Daoy (cell line): ENCODE measurements around the gene PIEZO1. TPM values are rescaled to one million over a fixed set of nuclear protein-coding genes. Genes with fewer than 3 reads are reported as not detected.
A peak's percentile ranks its signal among the peaks of the same experiment; 100 is the strongest.
"Not testable (repeated sequence)": the region's sequence is repeated elsewhere in the genome, so short reads cannot be mapped to it uniquely, and the experiment has no call there.

ENCODE experiments used
- DNase-seq: peaks from one replicate; pipeline ENCODE4 v3.0.0-alpha.2; 2015; ENCODE audit warnings: low read depth
- total RNA-seq: library from RNA; depleted of rRNA; stranded (reverse); fragments of >200 nt; shearing (Covaris generic); gene quantifications from 2 replicates; pipeline ENCODE4 v1.2.3, GENCODE V29; 2014

PIEZO1 gene
- total RNA-seq, 1 experiment from 2014 or later: 62.9 TPM

GRCh38 chr16:88781140-88782077 is 3.6 kb downstream of the PIEZO1 start:
- no peak for DNase-seq

- DNase-seq: no peak
These were observed 4.6 kb downstream of the PIEZO1 start for GRCh38 chr16:88780142-88781062.

- no peak for DNase-seq
These were observed 5.4 kb downstream of the PIEZO1 start for GRCh38 chr16:88779406-88780141.

DNA sequence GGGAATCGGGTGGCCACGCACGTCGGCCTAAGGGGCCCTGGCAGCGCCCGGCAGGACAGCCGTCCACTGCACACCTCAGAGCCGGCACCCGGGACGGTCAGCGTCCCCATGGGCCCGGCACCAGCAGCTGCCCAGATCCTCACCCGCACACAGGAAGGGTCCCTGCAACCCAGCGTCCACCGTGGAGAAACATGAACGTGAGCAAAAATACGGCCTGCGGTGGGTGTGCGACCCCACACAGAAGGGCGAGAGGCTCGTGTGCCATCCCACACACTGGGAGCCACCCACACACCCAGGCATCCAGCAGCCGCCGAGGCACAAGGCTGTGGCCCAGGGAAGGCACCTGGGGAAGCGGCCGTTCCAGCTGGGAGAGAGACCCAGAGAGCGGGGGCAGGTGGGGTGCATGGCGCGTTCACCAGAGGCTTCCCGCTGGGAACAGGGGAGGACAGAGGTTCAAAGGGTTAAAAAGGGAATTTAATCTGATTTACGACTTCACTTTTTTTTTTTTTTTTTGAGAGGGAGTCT is 6.4 kb downstream of the PIEZO1 start:
- no peak for DNase-seq

DNA sequence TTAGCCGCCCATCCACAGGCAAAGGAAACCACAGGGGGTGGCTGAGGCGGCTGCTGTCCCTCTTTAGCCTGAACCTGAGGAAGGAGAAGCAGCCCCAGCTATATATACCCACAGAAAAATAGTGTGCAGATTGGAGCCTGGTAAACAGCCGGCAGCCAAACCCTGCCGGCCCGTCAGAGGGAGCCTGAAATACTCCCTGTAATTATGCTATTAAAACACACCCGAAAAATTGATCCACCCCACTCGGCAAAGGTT is 6.8 kb downstream of the PIEZO1 start:
- no peak for DNase-seq

DNA sequence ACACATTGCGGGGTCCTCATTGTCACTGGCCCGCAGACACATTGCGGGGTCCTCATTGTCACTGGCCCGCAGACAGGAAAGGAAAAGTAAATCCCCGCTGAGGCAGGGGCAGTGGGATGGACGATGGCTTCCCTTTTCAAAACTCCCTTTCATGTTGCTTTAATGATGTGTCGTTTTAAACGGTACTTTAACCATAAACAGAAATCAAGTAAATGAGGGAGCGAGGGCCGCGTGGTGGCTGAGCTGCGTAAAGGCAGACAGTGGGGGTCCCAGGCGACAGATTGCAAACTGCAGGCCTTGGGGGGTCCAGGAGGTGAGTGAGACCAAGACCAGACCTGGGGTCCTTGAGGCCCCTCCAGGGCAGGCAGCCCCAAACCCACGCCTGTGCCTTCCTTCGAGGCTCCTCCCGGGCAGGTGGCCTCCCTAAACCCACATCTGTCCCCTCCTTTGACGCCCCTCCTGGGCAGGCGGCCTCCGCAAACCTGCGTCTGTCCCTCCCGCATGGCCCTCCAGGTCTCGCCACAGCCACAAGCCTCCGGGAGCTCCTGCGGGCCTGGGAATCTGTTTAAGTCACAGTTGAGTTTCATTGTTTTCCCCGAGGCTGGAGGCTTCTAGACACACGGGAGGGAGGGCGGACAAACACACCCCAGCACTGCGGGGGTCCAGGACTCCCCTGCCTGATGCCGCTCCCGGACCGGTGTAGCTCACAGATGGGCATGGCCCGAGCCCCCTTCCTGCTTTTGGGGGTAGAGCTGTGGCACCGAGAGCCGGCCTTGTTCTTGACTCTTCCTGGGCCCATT is 7.3 kb downstream of the PIEZO1 start:
- DNase-seq: no peak

DNA sequence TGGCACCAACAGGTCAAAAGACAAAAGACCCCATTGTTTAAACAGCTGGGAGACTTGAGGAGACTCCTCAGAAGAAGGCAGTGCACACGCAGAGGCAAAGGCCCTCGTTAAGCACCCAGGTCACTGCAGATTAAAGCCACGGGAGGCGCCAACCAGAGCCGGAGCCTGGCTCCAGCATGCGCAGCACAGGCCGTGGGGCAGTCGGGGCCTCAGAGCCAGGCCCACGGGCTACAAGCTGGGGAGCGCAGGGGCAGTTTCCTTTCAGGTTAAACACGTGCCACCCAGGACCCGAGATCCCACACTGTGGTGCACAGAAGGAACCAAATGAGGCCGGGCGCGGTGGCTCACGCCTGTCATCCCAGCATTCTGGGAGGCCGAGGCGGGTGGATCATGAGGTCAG is 9.2 kb downstream of the PIEZO1 start:
- DNase-seq: no peak

DNA sequence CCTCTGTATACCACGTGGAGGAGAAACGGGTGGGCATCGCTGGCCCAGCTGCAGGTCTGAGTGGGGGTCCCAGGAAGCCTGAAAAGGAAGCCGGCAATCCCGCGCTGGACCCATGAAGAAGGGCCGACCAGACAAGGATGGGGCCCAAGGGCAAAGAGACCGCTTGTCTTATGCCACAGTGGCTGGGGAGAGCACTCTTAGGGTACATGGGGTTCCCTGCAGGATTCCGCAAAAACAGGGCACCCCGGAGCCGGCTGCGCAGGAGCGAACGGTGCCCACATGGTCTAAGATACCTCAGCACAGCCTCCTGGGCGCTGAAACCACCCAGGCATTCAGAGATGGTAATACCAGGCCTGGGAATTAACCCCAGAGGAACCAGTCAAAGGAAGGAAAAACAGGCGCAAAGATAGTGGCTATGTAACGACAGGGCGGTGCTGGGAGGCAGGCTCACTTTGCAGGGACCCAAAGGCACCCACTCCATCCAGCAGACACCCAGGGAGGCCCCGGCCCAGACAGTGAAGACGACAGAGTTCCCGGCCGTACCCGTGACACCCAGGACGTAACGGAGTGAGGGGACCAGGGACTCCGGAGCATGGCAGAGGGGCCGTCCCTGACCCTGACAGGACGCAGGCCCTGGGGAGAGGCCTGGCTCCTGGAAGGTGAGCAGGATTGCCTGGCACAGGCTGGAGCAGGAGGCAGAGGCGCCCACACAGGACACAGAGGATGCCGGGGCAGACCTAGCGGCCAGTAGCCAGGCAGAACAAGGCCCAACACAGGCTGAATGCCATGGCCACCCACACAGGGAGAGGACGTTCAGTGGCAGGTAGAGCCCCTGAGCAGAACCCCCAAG is 10.3 kb downstream of the PIEZO1 start:
- DNase-seq: no peak

DNA sequence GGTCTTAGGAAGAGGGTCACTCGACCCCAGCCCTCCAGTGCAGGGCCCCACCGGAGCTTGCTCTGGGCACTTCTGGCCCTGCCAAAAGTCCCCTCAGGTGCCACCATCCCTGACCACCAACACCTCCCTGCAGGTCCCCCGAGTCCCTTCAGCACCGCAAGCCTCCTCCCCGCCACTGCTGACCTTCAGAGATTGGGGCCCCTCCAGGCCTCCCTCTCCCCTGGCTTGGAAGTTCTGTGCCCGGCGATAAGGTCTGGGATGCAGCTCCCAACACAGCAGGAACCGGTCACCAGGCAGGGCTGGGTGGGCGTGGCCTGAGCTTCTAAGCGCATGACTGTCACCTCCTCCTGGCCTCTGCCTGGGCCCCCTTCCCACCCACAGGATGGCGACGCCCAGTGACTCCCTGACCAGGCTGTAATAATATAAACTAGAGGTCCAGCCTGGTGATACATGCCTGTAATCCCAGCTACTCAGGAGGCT is 11.2 kb downstream of the PIEZO1 start:
- DNase-seq: peak; percentile 89

- peak; percentile 89 for DNase-seq
These were observed 11.9 kb downstream of the PIEZO1 start for GRCh38 chr16:88772871-88773811.

DNA sequence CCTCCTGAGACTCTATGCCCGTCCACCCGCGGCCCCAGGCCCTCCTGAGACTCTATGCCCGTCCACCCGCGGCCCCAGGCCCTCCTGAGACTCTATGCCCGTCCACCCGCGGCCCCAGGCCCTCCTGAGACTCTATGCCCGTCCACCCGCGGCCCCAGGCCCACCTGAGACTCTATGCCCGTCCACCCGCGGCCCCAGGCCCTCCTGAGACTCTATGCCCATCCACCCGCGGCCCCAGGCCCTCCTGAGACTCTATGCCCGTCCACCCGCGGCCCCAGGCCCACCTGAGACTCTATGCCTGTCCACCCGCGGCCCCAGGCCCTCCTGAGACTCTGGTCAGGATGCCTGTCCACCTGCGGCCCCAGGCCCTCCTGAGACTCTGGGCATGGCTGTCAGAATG is 13.2 kb downstream of the PIEZO1 start:
- not testable (repeated sequence) for DNase-seq

- no peak for DNase-seq
These were observed 13.7 kb downstream of the PIEZO1 start for GRCh38 chr16:88771294-88771772.

- DNase-seq: peak; percentile 95
These were observed 14.3 kb downstream of the PIEZO1 start for GRCh38 chr16:88770461-88771293.

- DNase-seq: peak; percentile 64
These were observed 15.2 kb downstream of the PIEZO1 start for GRCh38 chr16:88769617-88770460.

DNA sequence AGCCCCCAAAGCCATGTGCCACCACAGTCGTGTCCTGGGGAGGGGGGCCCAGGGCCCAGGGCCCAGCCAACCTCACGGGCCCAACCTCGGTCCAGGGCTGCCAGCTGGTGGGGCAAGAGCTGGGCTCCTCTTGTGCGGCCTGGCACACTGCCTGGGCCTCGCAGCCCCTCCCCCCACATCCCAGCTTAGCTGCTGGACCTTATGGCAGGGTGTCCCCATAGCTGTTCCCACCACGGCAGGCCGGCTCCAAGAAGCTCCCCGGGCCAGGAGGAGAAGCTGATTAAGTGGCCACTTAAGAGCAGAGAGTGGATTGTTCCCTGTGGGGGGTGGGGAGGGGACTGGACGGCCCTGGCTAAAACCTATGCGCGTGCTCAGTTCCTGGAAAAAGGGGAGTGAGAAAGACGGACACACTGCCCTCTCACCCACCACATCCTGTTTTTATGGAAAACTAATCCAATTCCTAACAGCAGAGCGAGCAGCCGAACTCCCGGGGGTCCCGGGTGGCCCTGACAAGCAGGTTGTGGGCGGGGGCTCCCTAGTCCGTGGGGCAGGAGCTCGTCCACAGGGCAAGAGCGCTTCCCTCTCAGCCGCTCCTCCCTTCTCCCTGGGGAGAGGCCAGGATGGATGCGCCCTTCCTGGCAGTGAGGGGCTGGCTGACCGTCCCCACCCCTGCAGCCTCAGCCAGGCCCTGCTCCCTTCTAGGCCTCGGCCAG is 16.8 kb downstream of the PIEZO1 start:
- peak; percentile 35 for DNase-seq

DNA sequence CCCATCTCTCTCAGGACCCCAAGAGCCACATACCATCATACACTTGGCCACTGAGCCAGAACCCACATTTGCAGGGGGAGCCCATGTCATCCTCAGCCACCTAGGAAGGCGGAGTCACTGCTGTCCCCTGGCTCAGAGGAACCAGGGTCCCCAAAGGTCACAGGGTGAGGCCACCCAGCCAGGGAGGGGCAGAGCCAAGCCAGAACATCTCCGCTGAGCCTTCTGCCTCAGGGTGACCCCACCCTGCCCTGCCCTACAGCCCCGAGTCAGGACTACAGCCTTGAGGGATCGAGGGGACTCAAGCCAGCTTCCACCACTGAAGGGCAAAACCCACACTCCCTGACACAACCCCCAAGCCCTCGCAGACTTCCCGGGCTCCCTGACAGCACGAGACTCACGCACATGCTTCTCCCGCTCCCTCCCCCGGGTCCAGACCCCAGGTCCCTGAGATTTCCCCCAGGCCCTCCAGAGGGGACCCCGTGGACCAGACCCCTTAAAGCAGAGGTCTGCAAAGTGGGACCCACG is 17.4 kb downstream of the PIEZO1 start:
- DNase-seq: no peak
